ENCODE results near the gene MLLT6.
A peak's percentile ranks its signal among the peaks of the same experiment; 100 is the strongest.
"Not testable (repeated sequence)": the region's sequence is repeated elsewhere in the genome, so short reads cannot be mapped to it uniquely, and the experiment has no call there.

Gene MLLT6

GRCh38 chr17:38709104-38709820, 4.2 kb downstream of the MLLT6 start:
- DNase-seq, result no peak

GRCh38 chr17:38709864-38710603, 5.0 kb downstream of the MLLT6 start:
- no peak for DNase-seq

GRCh38 chr17:38710604-38710962, 5.5 kb downstream of the MLLT6 start:
- no peak for DNase-seq

GRCh38 chr17:38710985-38711384, 5.9 kb downstream of the MLLT6 start:
- DNase-seq, result no peak

- no peak for DNase-seq
These were observed 6.9 kb downstream of the MLLT6 start for GRCh38 chr17:38711792-38712571.

GRCh38 chr17:38712593-38712992, 7.5 kb downstream of the MLLT6 start:
- DNase-seq, result no peak

- DNase-seq, result no peak
These were observed 8.5 kb downstream of the MLLT6 start for GRCh38 chr17:38713456-38714075.

- no peak for DNase-seq
These were observed 10.3 kb downstream of the MLLT6 start for GRCh38 chr17:38715216-38715943.

- no peak for DNase-seq
These were observed 11.4 kb downstream of the MLLT6 start for GRCh38 chr17:38716368-38717005.

- DNase-seq, result no peak
These were observed 12.2 kb downstream of the MLLT6 start for GRCh38 chr17:38717139-38717745.

- DNase-seq, result no peak
These were observed 14.3 kb downstream of the MLLT6 start for GRCh38 chr17:38719289-38719942.

GRCh38 chr17:38719943-38720641, 15.0 kb downstream of the MLLT6 start:
- no peak for DNase-seq

- DNase-seq, result no peak
These were observed 15.9 kb downstream of the MLLT6 start for GRCh38 chr17:38720941-38721340.

GRCh38 chr17:38721802-38722201, 16.7 kb downstream of the MLLT6 start:
- no peak for DNase-seq

GRCh38 chr17:38724337-38724988, 19.4 kb downstream of the MLLT6 start:
- peak; percentile 76 to 94 for DNase-seq

GRCh38 chr17:38725066-38725465, 20.0 kb downstream of the MLLT6 start:
- DNase-seq, result peak in 1 of 2 experiments; percentile 49

- DNase-seq, result not testable (repeated sequence)
These were observed 21.1 kb downstream of the MLLT6 start for GRCh38 chr17:38726145-38726544.

- DNase-seq, result no peak
These were observed 22.7 kb downstream of the MLLT6 start for GRCh38 chr17:38727736-38728135.

GRCh38 chr17:38728290-38728831, 23.3 kb downstream of the MLLT6 start:
- no peak for DNase-seq
